ENCODE measurements around the gene LRFN3.
A peak's percentile ranks its signal among the peaks of the same experiment; 100 is the strongest.
"Not testable (repeated sequence)": the region's sequence is repeated elsewhere in the genome, so short reads cannot be mapped to it uniquely, and the experiment has no call there.

Gene LRFN3

GRCh38 chr19:35935911-35936737 is at the start of gene LRFN3:
Gene LRFN3, plus strand, starts transcription at chr19:35936374. Its CDS starts 3,052 bp downstream, at chr19:35939426.
- peak within 1 kb of the TSS; percentile 67 for H3K4me3 ChIP-seq (ENCODE audit: low read depth, low read length)
- no peak for TF ChIP-seq CTCF (IDR thresholded peaks at IDR 0.05; ENCODE audit: low read depth, low read length)

GRCh38 chr19:35887197-35887596 is 49.0 kb upstream of the LRFN3 start:
- H3K4me3 ChIP-seq (ENCODE audit: low read depth, low read length): no peak overlapping the region
- no peak for TF ChIP-seq CTCF (IDR thresholded peaks at IDR 0.05; ENCODE audit: low read depth, low read length)

GRCh38 chr19:35888398-35888797 is 47.8 kb upstream of the LRFN3 start:
- TF ChIP-seq CTCF (IDR thresholded peaks at IDR 0.05; ENCODE audit: low read depth, low read length): no peak
- H3K4me3 ChIP-seq (ENCODE audit: low read depth, low read length): no peak overlapping the region

GRCh38 chr19:35889370-35890112 is 46.6 kb upstream of the LRFN3 start:
- no peak for TF ChIP-seq CTCF (IDR thresholded peaks at IDR 0.05; ENCODE audit: low read depth, low read length)
- no peak overlapping the region for H3K4me3 ChIP-seq (ENCODE audit: low read depth, low read length)

- TF ChIP-seq CTCF (IDR thresholded peaks at IDR 0.05; ENCODE audit: low read depth, low read length): no peak
- no peak overlapping the region for H3K4me3 ChIP-seq (ENCODE audit: low read depth, low read length)
These were observed 46.0 kb upstream of the LRFN3 start for GRCh38 chr19:35890113-35890650.

- not testable (repeated sequence) for H3K4me3 ChIP-seq (ENCODE audit: low read depth, low read length)
These were observed 44.4 kb upstream of the LRFN3 start for GRCh38 chr19:35891819-35892218.

- no peak for TF ChIP-seq CTCF (IDR thresholded peaks at IDR 0.05; ENCODE audit: low read depth, low read length)
- H3K4me3 ChIP-seq (ENCODE audit: low read depth, low read length): no peak overlapping the region
These were observed 41.8 kb upstream of the LRFN3 start for GRCh38 chr19:35894342-35894741.
